HepG2 (cell line): Measurements from ENCODE around the gene PIGN. TPM values are rescaled to one million over a fixed set of nuclear protein-coding genes. Genes with fewer than 3 reads are reported as not detected.

Experiments used
- ARHGAP35 ChIP-seq: sonication (generic); formaldehyde crosslinking; IDR thresholded peaks from 2 replicates; pipeline ENCODE4 v1.9.0; 2022; ENCODE audit warnings: mild to moderate bottlenecking, inconsistent platforms, moderate library complexity, missing genetic modification reagents, borderline replicate concordance
- GLI4 ChIP-seq: sonication (generic); formaldehyde crosslinking; IDR thresholded peaks from 2 replicates; pipeline ENCODE4 v1.5.1; 2020; ENCODE audit warnings: missing genetic modification reagents, mild to moderate bottlenecking, moderate library complexity, borderline replicate concordance
- IRF2 ChIP-seq: IDR thresholded peaks from 2 replicates; pipeline ENCODE4 v1.6.1; 2018; ENCODE audit warnings: missing genetic modification reagents, missing compliant biosample characterization
- MIER2 ChIP-seq: IDR thresholded peaks from 2 replicates; pipeline ENCODE4 v1.6.1; 2016; ENCODE audit warnings: missing biosample characterization, missing genetic modification reagents
- MLXIP ChIP-seq: sonication (generic); formaldehyde crosslinking; IDR thresholded peaks from 2 replicates; pipeline ENCODE4 v1.9.0; 2021; ENCODE audit warnings: missing genetic modification reagents, borderline replicate concordance
- MXD3 ChIP-seq: IDR thresholded peaks from 2 replicates; pipeline ENCODE4 v1.6.1; 2016; ENCODE audit warnings: mild to moderate bottlenecking, missing biosample characterization, missing genetic modification reagents
- NKX3-1 ChIP-seq: sonication (generic); formaldehyde crosslinking; IDR thresholded peaks from 2 replicates; pipeline ENCODE4 v1.5.0; 2020; ENCODE audit warnings: missing genetic modification reagents
- RFX5 ChIP-seq: IDR thresholded peaks from 2 replicates; pipeline ENCODE4 v1.6.1; 2011; ENCODE audit warnings: low read depth, low read length, improper control_type of control experiment
- TBX2 ChIP-seq: sonication (generic); formaldehyde crosslinking; IDR thresholded peaks from 2 replicates; pipeline ENCODE4 v1.5.0; 2020; ENCODE audit warnings: missing genetic modification reagents, mild to moderate bottlenecking, borderline replicate concordance
- TRIM22 ChIP-seq: fragments of 450-650 bp; IDR thresholded peaks from 2 replicates; pipeline ENCODE4 v1.6.1; 2017
- U2AF2 ChIP-seq: fragments of 200-400 bp; formaldehyde crosslinking; IDR thresholded peaks from 2 replicates; pipeline ENCODE4 v1.6.1; 2017; ENCODE audit warnings: low read depth, mild to moderate bottlenecking, low read length
- UBTF ChIP-seq: sonication (generic); formaldehyde crosslinking; IDR thresholded peaks from 2 replicates; pipeline ENCODE4 v1.4.0; 2020; ENCODE audit warnings: mild to moderate bottlenecking, missing genetic modification reagents
- ZNF12 ChIP-seq: sonication (generic); formaldehyde crosslinking; IDR thresholded peaks from 2 replicates; pipeline ENCODE4 v1.5.0; 2020; ENCODE audit warnings: missing genetic modification reagents
- ZNF136 ChIP-seq: sonication (generic); formaldehyde crosslinking; IDR thresholded peaks from 2 replicates; pipeline ENCODE4 v1.8.1; 2022; ENCODE audit warnings: low read depth, mild to moderate bottlenecking, moderate library complexity, missing genetic modification reagents
- ZNF234 ChIP-seq: sonication (generic); formaldehyde crosslinking; conservative IDR thresholded peaks from 2 replicates; pipeline ENCODE4 v1.5.1; 2020; ENCODE audit warnings: mild to moderate bottlenecking, missing genetic modification reagents
- ZNF274 ChIP-seq: sonication (generic); formaldehyde crosslinking; IDR thresholded peaks from 2 replicates; pipeline ENCODE4 v1.5.1; 2020; ENCODE audit warnings: mild to moderate bottlenecking, missing genetic modification reagents
- ZNF337 ChIP-seq: sonication (generic); formaldehyde crosslinking; IDR thresholded peaks from 2 replicates; pipeline ENCODE4 v1.5.1; 2020; ENCODE audit warnings: missing genetic modification reagents, low read depth, mild to moderate bottlenecking, borderline replicate concordance
- ZNF33B ChIP-seq: sonication (generic); formaldehyde crosslinking; IDR thresholded peaks from 2 replicates; pipeline ENCODE4 v1.5.1; 2020; ENCODE audit warnings: mild to moderate bottlenecking, missing genetic modification reagents
- ZNF589 ChIP-seq: sonication (generic); formaldehyde crosslinking; conservative IDR thresholded peaks from 2 replicates; pipeline ENCODE4 v1.8.0; 2022; ENCODE audit warnings: mild to moderate bottlenecking, moderate library complexity, missing genetic modification reagents
- ZNF605 ChIP-seq: sonication (generic); formaldehyde crosslinking; IDR thresholded peaks from 2 replicates; pipeline ENCODE4 v1.8.0; 2022; ENCODE audit warnings: mild to moderate bottlenecking, missing genetic modification reagents
- ZNF790 ChIP-seq: sonication (generic); formaldehyde crosslinking; IDR thresholded peaks from 2 replicates; pipeline ENCODE4 v1.8.0; 2022; ENCODE audit warnings: missing genetic modification reagents, mild to moderate bottlenecking, borderline replicate concordance
- ZNF792 ChIP-seq: IDR thresholded peaks from 2 replicates; pipeline ENCODE4 v1.6.1; 2016
- polyA plus RNA-seq, 8 experiments: library from polyadenylated mRNA; depleted of rRNA in 3 of 8; stranded (reverse) in 7 of 8; unstranded in 1 of 8; fragments of >200 nt; fragmentation: Illumina TruSeq in 4 of 8; extraction: Trizol in 4 of 8; gene quantifications; 2 replicates each; pipeline versions ENCODE4 v1.2.1 to v1.2.3, GENCODE V29; 2011 to 2016; ENCODE audit warnings: low read depth in 4 of 8, missing spikeins in 1 of 8, mixed read lengths in 1 of 8; ENCODE audit not compliant: insufficient read depth in 1 of 8
- total RNA-seq, 5 experiments: library from RNA; depleted of rRNA; stranded (reverse); fragments of >200 nt; fragmentation: Illumina TruSeq; extraction: Trizol; gene quantifications; 2 replicates each; pipeline ENCODE4 v1.2.3, GENCODE V29; 2016; ENCODE audit warnings: low read depth in 1 of 5

Gene PIGN
- total and polyA plus RNA-seq, 2 of the 13 experiments (the other 11 are each of a cell fraction or from before 2014, with no cell fraction given) = 15.5 to 33.6 TPM

- TF ChIP-seq UBTF (peak; percentile 54; the same call in 1 of the 2 replicates), MLXIP (CRISPR knock-in tag) (no peak), MIER2 (CRISPR knock-in tag) (no peak), TRIM22 (no peak), ZNF33B (CRISPR knock-in tag) (0 out of 2 replicates have a peak, but pooled peaks have one; percentile 54), ZNF337 (peak; percentile 17; the same call in 1 of the 2 replicates), ZNF790 (CRISPR knock-in tag) (no peak), ZNF12 (CRISPR knock-in tag) (no peak), ZNF792 (0 out of 2 replicates have a peak, but pooled peaks have one; percentile 44), ZNF234 (CRISPR knock-in tag) (no peak), ZNF274 (CRISPR knock-in tag) (0 out of 2 replicates have a peak, but pooled peaks have one; percentile 28), IRF2 (CRISPR knock-in tag) (no peak), MXD3 (CRISPR knock-in tag) (no peak), NKX3-1 (CRISPR knock-in tag) (0 out of 2 replicates have a peak, but pooled peaks have one; percentile 19), ZNF589 (CRISPR knock-in tag) (0 out of 2 replicates have a peak, but pooled peaks have one; percentile 41), ZNF136 (0 out of 2 replicates have a peak, but pooled peaks have one; percentile 75), RFX5 (no peak), TBX2 (CRISPR knock-in tag) (0 out of 2 replicates have a peak, but pooled peaks have one; percentile 16), GLI4 (0 out of 2 replicates have a peak, but pooled peaks have one; percentile 25), U2AF2 (no peak), ARHGAP35 (CRISPR knock-in tag) (no peak), ZNF605 (0 out of 2 replicates have a peak, but pooled peaks have one; percentile 29)
Observed at GRCh38 chr18:62187543-62188510, 971 bp upstream of the PIGN start (continued).
